ENCODE results near the gene STK36. TPM values are rescaled to one million over a fixed set of nuclear protein-coding genes. Genes with fewer than 3 reads are reported as not detected.
"Not testable (repeated sequence)": the region's sequence is repeated elsewhere in the genome, so short reads cannot be mapped to it uniquely, and the experiment has no call there.

Gene STK36
- total RNA-seq, 1 experiment from 2014 or later = 47.7 TPM

- not testable (repeated sequence) for H3K27me3 Mint-ChIP-seq (ENCODE audit: low read depth)
- CTCF ChIA-PET = interaction anchor here (0.5 to 2.5 kb wide), 28 partner anchors 10 to 342 kb away, joined by 3 to 26 read pairs (median 3); partner anchors contain the start of genes BCS1L, PLCD4, RNF25 and STK36
- POLR2A ChIA-PET = interaction anchor here (0.6 to 0.8 kb wide), 3 partner anchors 15 to 160 kb away, joined by 3 to 4 read pairs (median 3); partner anchors contain the start of genes RNF25 and STK36
Observed at GRCh38 chr2:218687400-218688060, 15.6 kb downstream of the STK36 start.

GRCh38 chr2:218691234-218691633 lies 19.3 kb downstream of the STK36 start:
- no peak overlapping the region for H3K4me3 Mint-ChIP-seq
- ChIA-PET POLR2A (no interaction called here), CTCF (no interaction called here)
- H3K27ac Mint-ChIP-seq = no peak overlapping the region
- H3K36me3 Mint-ChIP-seq = peaks cover 2% of the 10 kb centered on the region; the same call in 1 of the 2 replicates
- no peaks in the 10 kb centered on the region for H3K27me3 Mint-ChIP-seq (ENCODE audit: low read depth)
- no peaks in the 10 kb centered on the region for H3K4me1 Mint-ChIP-seq
- TF ChIP-seq IRF1 (CRISPR knock-in tag; IDR thresholded peaks at IDR 0.05) (no peak), SOX15 (CRISPR knock-in tag; IDR thresholded peaks at IDR 0.05) (no peak), ZNF423 (CRISPR knock-in tag; IDR thresholded peaks at IDR 0.05) (no peak), E2F5 (CRISPR knock-in tag; IDR thresholded peaks at IDR 0.05) (no peak), CREB1 (CRISPR knock-in tag; IDR thresholded peaks at IDR 0.05) (no peak), ETV6 (CRISPR knock-in tag; IDR thresholded peaks at IDR 0.05) (no peak), PREB (CRISPR knock-in tag; IDR thresholded peaks at IDR 0.05; ENCODE audit: borderline replicate concordance) (no peak), E2F1 (CRISPR knock-in tag; IDR thresholded peaks at IDR 0.05) (no peak), ZNF425 (CRISPR knock-in tag; conservative IDR thresholded peaks at IDR 0.05) (no peak), E2F4 (CRISPR knock-in tag; IDR thresholded peaks at IDR 0.05; ENCODE audit: borderline replicate concordance, low read depth) (no peak), ZNF219 (CRISPR knock-in tag; IDR thresholded peaks at IDR 0.05; ENCODE audit: borderline replicate concordance) (no peak), CBFB (CRISPR knock-in tag; IDR thresholded peaks at IDR 0.05; ENCODE audit: low read depth) (no peak), ESRRA (CRISPR knock-in tag; IDR thresholded peaks at IDR 0.05; ENCODE audit: borderline replicate concordance) (no peak)
- H3K9me3 Mint-ChIP-seq = no peaks in the 10 kb centered on the region
- DNase-seq (ENCODE audit: low spot score) (no peak), ATAC-seq (no peak)

More at GRCh38 chr2:218687400-218688060, 15.6 kb downstream of the STK36 start:
- not testable (repeated sequence) for H3K9me3 Mint-ChIP-seq, H3K4me3 Mint-ChIP-seq, H3K36me3 Mint-ChIP-seq, H3K27ac Mint-ChIP-seq, H3K4me1 Mint-ChIP-seq
- peak; percentile 62 for DNase-seq (ENCODE audit: low spot score)
- TF ChIP-seq CTCF (IDR thresholded peaks at IDR 0.05) = peak; percentile 54
- ATAC-seq = peak; percentile 99

All from WTC11 (cell line).